ENCODE results near the gene BSN.

BSN gene

DNA sequence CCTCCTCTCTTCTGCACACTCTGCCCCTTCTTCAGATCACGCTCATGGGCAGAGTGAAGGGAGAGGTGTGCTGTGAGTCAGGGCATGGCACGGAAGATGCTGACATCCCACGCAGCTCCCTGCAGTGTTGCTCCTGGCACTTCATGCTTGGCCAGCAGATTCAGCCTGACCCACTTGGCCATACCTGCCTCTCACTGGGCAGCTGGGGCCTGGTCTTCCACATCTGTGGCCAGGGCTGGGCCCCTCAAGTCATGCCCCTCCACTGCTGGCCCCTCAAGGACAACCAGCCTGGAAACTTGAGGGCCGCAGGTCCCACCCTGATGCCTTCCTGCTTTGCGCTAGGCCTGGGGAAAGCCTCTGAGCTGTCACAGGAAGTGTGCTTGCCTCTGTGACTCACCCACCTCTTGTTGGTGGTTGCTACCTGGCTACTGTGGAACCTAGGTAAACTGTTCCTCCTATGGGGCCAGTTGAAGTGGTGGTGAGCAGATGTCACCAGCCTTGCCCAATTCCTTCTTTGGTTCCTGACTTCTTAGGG lies 48.7 kb downstream of the BSN start:
- no peak for DNase-seq (ENCODE audit: low spot score)

DNA sequence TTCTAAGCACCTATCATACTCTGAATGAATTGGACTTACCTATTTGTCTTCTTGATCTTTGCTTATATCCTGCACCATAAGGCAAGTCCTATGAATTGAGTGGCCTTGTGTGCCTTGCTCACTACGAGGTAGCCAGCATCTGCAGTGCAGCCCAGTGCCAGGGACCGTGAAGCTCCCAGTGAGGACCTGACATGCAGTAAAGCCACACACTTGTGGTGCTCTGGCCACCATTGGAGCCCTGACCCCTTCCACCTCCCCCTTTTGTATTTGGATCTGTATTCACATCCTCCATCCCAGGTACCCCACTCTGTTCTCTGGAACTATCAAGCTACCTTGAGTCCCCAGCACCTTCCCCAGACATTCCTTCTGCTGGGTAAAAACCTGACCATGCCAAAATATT lies 52.1 kb downstream of the BSN start:
- no peak for DNase-seq (ENCODE audit: low spot score)

DNA sequence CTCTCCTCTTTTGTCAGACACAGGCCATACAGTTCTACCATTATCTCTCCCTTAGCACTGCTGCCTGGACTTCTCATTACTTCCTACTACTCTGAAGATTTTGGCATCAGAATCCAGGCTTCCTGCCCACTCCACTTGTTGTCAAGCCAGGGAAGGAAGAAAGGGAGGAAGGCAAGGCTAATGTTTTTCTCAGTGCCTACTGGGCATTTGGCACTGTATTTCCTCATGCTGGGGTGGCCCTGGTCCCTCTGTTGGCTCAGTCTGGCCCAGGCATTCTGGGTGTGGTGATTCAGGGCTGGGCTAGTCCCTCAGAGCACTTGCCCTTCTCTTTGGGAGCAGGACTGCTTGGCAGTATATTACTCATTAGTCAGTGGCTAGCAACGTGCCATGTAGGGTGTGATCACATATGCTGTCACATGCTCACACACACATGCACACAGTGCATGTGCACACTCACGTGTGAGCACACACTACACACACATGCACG lies 52.9 kb downstream of the BSN start:
- no peak for DNase-seq (ENCODE audit: low spot score)

DNA sequence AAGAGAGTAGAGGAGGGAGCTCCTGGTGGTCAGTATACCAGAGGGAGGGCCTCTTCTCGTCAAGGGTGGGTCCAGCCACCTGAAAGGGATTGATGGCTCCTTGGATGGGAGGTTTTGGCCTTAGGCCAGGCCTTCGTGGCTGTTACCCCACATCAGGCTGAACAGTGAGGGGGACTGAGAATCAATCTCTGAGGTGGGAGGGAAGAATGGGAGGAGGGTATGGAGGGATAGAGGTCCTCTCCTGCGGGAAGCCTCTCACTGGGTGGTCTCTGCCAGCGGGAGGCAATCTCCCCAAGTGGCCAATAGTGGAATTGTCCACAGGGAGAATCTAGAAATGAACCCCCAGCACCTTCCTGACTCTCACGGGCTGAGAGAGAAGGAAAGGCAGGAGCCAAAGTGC lies 53.5 kb downstream of the BSN start:
- DNase-seq (ENCODE audit: low spot score), result no peak

DNA sequence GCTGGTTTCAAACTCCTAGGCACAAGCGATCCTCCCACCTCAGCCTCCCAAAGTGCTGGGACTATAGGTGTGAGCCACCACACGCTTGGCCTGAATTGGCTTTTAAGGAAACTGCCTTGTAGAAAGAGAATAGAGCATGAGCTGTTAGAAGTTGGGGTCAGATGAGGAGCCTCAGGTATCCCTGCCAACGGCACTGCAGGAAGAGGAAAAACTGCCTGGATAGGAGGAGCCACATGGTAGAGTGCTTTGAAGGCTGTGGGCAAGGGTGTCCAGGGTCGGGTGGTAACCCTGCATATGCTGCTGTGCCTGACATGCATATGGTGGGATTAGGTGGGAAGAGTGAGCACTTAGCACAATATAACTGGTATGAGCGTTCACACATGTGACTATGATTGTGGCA lies 55.0 kb downstream of the BSN start:
- no peak for DNase-seq (ENCODE audit: low spot score)

DNA sequence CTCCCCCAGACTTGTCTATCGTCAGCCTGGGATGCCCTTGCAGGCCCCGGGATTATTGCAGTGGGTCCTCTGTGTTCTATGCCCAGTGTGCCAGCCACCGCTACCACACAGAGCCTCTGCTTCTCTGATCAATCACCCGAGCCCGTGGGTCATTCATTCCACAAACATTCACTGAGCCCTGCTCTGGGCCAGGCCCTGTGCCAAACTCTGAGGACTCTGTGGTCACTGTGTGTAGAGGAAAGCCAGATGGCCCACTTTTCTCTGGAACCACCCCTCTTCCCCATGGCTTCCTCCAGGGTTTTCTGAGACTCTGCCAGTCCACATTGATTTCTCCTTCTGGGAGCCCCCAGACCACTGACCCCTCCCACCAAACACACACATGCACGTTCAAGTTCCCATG lies 55.5 kb downstream of the BSN start:
- no peak for DNase-seq (ENCODE audit: low spot score)

DNA sequence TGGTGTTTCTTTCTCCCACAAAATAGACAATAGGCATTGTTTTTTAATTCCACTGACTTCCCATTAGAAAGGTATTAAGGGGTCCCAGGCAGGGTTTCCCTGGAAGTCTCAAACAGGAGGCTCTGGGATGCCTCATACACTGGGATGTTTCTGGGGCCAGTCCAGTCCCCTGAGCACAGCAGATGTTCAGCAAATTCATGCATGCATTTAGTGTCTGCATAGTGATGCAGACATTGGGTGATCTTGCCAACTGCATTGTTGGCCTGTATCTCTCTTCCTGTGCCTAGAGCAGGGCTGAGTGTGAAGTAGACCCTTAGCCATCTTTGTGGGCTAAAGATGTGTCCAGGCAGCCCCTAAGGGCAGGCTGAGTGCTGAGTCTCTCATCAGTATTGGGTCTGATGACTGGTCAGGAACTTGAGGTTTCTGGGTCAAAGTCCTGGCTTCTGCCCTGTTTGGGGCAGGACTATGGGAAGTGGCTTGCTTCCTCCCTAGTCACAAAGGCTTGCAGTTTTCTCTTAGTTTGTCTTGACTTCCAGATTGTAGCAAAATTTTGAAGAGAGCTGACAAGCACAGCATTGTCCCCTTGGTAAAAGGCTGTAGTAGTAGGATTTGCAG lies 56.5 kb downstream of the BSN start:
- no peak for DNase-seq (ENCODE audit: low spot score)

DNA sequence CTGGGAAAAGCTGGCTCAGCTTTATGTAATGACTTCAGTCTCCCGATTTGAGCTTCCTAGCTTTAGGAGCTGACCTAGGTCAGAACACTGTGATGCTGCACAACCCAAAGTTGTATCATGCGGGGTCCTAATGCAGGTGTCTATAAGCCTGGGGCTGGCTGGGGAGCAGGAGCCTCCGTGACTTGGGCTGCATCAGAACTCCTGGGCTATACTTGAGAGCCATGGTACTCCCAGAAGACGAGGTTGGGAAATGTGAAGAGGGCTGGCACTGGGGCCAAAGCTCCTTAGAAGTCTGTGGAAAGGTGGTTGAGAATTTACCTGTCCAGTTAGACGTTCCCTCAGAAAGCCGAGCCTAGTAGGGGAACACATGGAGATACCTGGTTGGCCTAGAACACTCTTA lies 57.0 kb downstream of the BSN start:
- DNase-seq (ENCODE audit: low spot score), result no peak

DNA sequence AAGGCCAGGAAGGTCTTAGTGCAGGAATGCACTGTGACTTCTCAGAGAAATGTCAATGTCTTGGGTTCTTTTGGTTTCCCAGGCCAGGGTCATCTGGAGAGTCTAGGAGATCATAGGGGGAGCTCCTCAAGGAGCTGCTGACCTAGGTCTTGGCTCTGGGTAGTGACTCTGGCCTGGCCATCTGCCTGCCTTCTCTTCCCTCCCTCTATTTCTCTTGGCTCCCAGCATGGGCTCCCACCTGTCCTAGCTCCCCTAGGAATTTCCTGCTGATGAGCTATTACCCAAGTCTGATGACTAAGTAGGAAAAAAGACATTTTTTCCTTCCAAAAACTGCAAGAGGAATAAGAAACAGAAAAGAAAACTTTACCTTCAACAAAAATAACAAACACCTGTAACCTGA lies 57.4 kb downstream of the BSN start:
- DNase-seq (ENCODE audit: low spot score), result no peak

DNA sequence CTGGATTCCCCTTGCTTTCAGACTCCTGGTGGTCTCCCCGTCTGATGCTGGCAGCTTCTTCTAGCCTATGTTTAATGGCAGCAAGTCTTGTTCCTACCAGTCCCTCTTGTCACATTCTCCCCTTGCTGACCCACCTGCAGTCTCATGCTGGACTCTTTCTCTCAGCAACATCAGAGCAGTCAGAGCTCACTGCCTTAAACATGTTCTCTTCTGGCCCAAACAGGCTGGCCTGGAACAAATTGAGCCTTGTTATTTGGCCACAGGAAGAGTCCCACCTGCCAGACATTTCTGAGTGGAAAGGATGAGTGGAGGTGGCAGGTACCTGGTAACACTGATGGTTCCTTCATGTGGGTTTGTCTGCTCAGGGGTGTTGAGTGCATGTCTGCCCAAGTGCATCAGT lies 60.7 kb downstream of the BSN start:
- DNase-seq (ENCODE audit: low spot score), result no peak

DNA sequence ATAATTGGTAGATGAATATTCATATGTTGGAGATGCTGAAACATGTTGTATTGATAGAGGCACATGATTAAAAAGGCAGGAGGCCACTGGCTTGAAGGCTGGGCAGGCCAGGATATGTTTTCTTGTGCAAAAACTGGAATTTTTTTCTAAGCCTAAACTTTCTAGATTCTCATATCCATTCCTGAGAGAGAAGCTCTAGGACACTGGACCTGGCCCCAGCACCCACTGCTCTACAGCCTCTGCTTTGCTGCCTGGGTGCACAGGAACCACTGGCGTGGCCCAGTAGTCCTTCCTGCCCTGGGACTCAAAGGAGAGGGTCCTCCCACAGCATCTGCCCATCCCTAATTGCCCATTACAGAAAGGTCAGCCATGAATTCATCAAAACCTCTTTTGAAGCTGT lies 61.8 kb downstream of the BSN start:
- no peak for DNase-seq (ENCODE audit: low spot score)

DNA sequence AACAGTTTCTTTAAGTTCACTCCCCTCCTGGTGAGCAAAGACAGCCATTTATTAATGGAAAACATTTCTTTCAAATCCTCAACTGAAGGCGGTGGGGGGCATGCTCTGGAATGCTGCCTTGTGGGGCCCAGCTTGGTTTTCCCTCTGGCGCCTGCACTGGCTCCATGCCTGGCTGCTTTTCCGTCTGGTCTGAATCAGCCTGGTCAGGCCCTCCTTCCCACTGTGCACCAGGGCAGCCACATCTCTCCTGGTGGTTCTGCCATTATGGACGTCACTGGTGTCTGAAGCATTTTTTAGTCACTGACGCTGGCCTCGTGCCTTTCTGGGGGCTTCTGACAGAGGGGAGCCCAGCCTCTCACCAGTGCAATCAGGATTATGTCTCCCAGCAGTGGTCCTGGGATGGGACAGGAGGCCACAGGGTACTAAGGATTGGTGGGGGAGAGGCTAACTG lies 62.2 kb downstream of the BSN start:
- no peak for DNase-seq (ENCODE audit: low spot score)

DNA sequence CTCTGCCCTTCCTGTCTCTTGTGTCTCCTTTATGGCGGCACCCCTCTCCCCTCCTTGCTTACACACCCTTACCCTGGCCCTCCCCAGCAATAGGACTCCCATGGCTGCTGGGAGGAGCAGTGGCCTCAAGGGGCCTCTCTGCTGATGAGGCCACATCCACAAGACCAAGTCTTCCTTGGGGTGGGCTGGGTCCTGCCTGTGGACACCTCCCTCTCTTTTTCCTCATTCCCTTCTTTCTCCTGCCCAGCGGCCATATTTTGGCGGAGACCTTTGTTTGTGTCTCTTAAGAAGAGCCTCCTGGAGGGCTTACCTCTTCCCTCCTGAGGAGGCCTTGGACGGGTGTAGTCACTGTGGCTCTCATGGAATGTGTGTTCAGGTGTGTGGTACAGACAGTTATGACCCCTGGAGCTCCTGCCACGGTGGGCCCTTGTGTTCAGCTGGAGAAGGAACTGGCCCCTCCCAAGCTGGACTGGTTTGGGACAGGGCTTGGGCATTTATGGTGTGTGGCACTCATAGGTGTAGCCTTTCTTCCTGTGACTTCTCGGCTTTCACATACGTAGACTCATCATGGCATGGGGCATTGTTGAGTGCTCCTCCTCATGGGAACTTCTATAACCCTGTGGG lies 63.2 kb downstream of the BSN start:
- no peak for DNase-seq (ENCODE audit: low spot score)

DNA sequence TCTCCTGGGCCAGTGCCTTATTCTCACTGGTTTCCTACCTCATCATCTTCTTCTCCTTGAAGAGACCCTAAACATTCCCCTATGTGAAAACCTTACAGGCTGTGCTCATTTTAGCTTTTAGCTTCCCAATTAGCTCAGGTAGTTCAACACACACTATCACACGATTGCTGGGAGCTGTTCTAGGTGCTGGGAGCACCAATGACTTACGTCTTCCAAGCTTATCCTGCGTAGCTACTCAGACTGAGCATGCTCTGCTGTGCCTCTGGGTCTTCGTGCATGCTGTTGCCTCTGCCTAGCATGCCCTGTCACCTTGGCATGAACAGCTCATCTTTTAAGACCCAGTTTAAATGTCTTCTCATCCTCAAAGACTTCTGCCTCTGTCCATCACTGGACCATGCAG lies 64.1 kb downstream of the BSN start:
- DNase-seq (ENCODE audit: low spot score), result no peak

DNA sequence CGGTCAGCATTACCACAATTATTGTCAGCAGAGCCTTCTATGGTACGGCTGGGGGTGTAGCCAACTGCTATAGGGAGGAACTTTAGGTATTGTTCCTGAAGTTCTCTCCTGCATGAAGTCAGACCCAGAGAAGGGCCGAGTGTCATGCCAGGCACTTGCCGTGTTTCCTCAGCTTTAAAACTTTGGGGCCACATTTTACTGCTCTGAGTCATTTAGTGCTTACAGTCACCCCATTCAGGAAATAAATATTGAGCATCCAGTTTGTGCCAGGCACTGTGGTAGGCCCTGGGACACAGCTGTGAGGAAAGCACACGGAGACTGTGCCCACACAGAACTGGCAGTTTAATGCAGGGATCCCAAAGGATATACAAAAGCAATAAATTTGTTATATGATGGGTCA lies 65.4 kb downstream of the BSN start:
- DNase-seq (ENCODE audit: low spot score), result no peak

DNA sequence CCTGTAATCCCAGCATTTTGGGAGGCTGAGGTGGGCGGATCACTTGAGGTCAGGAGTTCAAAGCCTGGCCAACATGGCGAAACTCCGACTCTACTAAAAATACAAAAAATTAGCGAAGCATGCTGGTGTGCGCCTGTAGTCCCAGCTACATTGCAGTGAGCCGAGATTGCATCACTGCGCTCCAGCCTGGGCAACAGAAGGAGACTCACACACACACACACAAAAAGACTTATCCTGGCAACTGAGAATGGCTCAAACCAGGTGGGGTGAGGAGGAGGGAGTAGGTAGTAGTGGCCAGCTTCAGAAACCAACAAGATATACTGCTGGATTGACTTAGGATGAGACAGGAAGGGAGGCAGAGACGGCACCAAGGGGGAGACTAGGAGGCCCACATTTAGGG lies 66.5 kb downstream of the BSN start:
- no peak for DNase-seq (ENCODE audit: low spot score)

DNA sequence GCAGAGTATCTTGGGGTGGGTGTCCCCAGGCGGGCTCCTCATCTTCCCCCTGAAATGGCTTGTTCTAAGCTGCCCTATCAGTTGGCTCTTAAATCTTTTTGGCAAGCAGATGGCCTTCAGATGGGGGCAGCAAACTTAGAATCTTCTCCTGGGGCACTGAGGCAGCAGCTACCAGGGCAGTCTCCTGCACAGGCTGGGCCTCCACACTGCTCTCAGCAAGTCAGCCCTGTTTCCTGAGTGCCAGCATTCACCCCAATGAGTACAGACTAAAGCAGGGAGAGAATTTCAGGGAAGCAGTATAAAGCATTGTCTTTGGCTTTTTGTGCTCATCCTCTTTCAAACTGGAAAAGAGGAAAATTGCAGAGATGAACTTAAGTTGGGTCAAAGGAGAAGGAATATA lies 68.8 kb downstream of the BSN start:
- DNase-seq (ENCODE audit: low spot score), result no peak

DNA sequence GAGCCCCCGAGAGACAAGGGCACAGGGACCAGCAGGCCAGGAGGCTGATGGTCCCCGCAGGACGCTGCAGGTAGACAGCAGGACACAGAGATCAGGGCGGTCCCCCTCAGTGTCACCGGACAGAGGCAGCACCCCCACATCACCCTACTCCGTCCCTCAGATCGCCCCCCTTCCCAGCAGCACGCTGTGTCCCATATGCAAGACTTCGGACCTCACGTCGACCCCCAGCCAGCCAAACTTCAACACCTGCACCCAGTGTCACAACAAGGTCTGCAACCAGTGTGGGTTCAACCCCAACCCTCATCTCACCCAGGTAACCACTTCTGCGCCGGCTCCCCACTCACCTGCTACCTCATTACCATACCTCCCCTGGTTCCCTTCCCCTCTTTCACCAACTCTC lies 70.8 kb downstream of the BSN start:
- DNase-seq (ENCODE audit: low spot score), result no peak

DNA sequence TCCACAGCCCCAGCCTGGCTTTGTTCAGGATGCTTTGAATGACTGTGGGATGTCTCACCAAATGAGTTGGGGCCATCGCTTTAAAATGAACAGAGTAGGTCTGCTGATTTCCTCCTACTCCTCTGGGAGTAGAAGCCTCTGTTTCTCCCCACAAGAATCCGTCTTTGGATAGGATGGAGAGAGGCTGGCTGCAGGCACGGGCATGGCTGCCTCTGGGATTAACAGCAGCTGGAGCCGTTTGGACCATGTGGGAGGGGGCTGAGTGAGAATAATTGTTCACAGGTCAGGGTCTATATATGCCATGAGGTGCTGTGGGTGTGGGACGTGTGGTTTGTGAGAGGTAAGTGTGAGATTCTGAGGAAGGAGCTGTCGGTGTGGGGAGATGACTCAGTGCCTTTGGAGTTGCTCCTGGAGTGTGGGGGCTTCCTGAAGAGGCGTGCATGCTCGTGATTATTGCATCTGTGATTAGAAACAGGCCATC lies 71.9 kb downstream of the BSN start:
- DNase-seq (ENCODE audit: low spot score), result no peak

DNA sequence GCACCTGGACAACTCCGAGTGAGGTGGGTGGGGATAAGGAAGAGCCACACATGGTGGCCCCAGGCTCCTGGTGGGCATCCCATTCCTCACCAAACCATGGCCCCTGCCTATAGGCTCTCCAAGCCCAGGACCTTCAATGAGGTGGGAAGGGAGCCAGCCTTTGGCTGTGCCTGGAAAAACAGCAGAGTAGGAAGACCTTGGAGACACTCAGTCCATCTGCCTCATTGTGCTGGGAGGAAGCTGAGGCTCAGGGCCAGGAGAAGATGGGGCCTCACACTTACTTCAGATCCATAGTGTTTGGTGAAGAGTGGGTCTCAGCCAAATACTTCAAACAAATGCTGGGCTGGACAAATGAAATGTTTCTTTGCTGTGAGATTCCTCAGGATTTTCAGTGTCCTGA lies 72.5 kb downstream of the BSN start:
- no peak for DNase-seq (ENCODE audit: low spot score)

DNA sequence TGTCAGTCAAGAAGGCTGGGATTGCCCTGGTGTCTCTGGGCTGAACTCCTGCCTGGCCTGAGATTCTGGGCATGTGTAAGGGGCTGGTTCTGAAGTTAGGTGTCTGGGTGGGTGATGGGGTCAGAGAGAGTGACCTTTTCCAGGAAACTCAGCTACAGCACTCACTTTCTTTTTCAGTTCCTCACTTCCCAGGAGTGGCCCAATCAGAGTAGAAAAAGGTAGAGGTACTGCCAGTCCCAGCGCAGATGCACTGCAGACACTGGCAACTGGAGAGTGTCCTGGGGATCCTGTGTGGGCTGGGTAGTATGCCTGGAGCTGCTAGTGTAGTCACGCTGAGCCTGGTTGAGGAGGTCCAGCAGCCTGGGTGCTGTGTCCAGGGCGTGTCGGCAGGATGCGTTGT lies 73.4 kb downstream of the BSN start:
- DNase-seq (ENCODE audit: low spot score), result no peak

DNA sequence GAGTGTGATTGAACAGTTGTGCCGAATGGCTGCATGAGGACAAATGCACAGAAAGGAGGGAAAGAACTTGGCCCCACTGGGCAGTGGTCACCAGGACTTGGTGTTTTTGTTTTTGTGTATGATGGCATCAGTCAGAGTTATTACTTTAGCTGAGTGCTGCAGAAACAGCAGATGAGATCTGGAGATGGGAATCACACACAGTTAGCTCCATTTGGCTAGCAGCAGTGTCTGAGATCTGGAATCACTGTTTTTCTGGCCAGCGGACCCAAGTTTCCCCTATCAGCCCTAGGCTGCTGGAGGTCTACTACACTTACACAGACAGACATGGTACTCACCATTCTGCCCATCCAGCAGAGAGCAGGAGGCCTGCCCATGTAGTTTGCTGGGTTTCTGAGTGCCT lies 74.0 kb downstream of the BSN start:
- DNase-seq (ENCODE audit: low spot score), result no peak

DNA sequence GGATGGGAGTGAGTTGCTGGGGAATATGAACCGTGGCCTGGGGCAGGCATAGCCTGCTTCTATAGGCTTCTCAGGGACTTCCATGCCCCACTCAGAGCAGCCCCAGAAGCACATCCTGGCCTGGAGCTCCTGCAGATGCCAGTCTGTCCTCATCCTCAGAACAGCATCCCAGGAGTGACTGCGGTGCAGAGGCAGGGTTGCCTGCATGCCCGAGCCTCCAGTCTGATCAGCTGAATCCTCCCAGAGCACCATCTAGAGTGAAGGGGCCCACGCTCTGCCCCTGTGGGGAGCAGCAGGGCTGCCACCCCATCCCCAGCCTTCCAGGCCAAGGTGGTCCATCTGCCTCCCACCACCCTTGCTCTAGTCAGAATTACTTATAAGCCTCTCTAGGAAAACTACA lies 75.2 kb downstream of the BSN start:
- DNase-seq (ENCODE audit: low spot score), result no peak

DNA sequence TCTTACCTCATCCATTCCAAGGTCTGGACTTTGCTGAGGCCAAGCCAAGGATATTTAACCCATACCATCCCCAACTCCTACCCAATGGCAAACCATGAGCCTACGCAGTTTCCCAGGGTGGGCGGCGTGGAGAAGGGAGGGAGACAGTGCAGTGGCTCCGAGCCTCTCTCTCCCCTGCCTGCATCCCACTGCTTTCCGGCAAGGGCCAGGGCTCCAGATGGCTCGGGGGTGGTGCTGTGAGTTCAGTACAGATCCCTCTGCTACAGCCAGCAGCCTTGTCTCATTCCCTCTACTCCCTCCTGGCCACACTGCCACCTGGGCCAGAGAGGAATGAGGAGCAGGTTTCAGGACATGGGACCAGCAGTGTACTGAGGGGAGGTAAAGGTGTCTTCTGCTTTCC lies 75.6 kb downstream of the BSN start:
- no peak for DNase-seq (ENCODE audit: low spot score)
